SU-DHL-6 (cell line): ENCODE measurements around the gene PTPN12.

Source experiments
- EZH2phosphoT487 ChIP-seq: fragments of 200-600 bp; sonication (generic), shearing (Covaris generic); conservative IDR thresholded peaks from 2 replicates; pipeline ENCODE4 v1.6.1; 2018; ENCODE audit warnings: mild to moderate bottlenecking, antibody characterized with exemption, low read length, moderate library complexity, mixed read lengths
- TF ChIP-seq, protein P1 (sequence below): fragments of 200-600 bp; sonication (generic); IDR thresholded peaks from one replicate; pipeline ENCODE4 v1.5.1; 2017; ENCODE audit warnings: antibody characterized with exemption, mild to moderate bottlenecking, low read length, moderate library complexity; ENCODE audit not compliant: insufficient read depth, poor library complexity, severe bottlenecking

DNA sequence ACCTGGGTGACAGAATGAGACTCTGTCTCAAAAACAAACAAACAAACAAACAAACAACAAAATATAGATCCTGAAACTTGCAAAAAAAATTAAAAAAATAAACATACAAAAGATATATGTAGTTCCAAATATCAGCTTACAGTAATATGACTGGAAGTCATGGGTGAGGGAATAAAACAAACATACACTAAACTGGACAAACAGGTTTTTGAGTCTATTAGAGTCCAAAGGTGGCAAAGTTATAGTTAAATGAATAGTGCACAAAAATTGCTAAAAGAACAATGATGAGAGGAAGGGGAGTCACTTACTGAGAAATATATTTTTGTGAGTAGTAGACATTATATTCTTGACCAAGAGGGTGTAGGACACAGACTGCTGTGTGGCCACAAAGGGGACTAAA, 142.5 kb downstream of the PTPN12 start:
- TF ChIP-seq, protein P1, sequence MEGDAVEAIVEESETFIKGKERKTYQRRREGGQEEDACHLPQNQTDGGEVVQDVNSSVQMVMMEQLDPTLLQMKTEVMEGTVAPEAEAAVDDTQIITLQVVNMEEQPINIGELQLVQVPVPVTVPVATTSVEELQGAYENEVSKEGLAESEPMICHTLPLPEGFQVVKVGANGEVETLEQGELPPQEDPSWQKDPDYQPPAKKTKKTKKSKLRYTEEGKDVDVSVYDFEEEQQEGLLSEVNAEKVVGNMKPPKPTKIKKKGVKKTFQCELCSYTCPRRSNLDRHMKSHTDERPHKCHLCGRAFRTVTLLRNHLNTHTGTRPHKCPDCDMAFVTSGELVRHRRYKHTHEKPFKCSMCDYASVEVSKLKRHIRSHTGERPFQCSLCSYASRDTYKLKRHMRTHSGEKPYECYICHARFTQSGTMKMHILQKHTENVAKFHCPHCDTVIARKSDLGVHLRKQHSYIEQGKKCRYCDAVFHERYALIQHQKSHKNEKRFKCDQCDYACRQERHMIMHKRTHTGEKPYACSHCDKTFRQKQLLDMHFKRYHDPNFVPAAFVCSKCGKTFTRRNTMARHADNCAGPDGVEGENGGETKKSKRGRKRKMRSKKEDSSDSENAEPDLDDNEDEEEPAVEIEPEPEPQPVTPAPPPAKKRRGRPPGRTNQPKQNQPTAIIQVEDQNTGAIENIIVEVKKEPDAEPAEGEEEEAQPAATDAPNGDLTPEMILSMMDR: no peak
- TF ChIP-seq EZH2phosphoT487: no peak
